ENCODE measurements around the gene VAV2.

The VAV2 gene

GRCh38 chr9:134028076-134028475, 36.0 kb upstream of the VAV2 start:
- no peak for DNase-seq (ENCODE audit: low read depth)

DNA sequence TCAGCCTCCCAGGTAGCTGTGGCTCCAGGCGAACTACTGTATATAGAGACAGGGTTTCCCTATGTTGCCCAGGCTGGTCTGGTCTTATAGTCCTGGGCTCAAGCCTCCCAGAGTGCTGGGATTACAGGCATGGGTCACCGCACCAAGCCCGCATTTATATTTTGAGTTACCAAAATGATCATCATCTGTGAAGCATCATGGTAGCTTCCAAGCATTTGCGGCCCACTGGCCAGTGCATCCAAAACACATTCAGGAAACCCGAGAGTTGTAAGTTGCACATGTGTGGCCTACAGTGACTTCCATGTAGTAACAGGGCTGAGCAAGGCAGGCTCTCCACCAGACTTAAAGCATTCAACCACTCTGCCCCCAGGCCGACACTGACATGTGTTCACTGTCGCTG, 35.4 kb upstream of the VAV2 start:
- DNase-seq (ENCODE audit: low read depth): no peak

GRCh38 chr9:134026981-134027380, 34.9 kb upstream of the VAV2 start:
- no peak for DNase-seq (ENCODE audit: low read depth)

GRCh38 chr9:134026581-134026980, 34.5 kb upstream of the VAV2 start:
- no peak for DNase-seq (ENCODE audit: low read depth)

- DNase-seq (ENCODE audit: low read depth): peak; percentile 20
Observed at GRCh38 chr9:134025606-134026541, 33.8 kb upstream of the VAV2 start.

DNA sequence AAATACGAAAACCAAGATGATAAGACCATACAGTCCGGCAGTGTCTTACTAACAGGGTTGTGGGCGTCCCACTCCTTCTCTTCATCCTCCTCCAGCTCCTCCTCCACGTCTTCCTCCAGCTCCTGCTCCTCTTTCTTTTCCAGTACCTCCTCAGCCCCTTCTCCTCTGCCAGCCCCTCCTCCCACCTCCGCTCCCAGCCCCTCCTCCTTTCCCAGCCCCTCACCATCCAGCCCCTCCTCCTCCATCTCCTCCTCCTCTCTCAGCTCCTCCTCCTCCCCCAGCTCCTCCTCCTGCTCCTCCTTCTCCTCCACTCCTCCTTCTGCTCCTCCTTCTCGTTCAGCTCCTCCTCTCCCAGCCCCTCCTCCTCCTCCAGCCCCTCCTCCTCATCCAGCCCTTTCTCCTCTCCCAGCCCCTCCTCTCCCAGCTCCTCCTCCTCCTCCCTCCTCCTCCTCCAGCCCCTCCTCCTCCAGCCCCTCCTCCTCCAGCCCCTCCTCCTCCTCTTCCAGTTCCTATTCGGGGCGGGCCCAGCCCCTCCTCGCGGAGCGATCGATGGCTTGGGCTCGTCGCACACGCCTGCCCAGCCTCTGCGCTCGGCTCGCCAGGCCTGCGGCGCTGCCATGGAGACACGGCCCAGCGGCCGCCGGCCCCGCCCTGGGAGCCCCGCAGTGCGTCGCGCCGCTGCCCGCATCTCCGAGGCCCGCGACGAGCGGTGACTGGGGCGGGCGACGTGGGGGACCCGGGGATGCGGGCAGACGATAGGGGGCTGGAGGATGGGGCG, 32.9 kb upstream of the VAV2 start, which contains the start of gene BRD3OS:
Gene BRD3OS (plus strand): TSS at position 654 of the 778 bp plus-strand sequence. CDS start 1,267 bp downstream, outside the sequence.
- peak; percentile 99 for DNase-seq (ENCODE audit: low read depth)

DNA sequence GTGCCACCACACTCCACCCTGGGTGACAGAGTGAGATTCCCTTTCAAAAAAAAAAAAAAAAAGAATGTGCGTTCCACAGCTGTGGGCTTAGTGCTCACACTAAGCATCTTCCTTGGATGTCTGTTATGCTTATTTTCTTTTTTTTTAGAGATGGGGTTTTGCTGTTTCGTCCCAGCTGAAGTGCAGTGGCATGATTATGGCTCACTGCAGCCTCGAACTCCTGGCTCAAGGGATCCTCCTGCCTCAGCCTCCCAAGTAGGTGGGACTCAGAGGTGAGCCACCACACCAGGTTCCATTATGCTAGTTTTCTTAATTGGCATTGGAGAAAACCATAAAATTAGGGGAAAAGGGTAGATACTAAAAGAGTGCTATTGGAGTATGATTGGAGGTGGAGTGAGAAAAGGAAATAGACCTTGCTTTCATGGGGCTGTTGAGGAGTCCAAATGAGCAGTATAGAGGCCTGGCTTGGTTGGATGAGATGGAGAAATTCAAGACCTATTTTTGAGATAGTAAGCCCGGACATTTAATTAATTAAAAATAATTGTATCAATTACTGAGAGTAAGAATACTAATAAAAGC, 32.2 kb upstream of the VAV2 start:
- no peak for DNase-seq (ENCODE audit: low read depth)

GRCh38 chr9:134014946-134015345, 22.8 kb upstream of the VAV2 start:
- no peak for DNase-seq (ENCODE audit: low read depth)

DNA sequence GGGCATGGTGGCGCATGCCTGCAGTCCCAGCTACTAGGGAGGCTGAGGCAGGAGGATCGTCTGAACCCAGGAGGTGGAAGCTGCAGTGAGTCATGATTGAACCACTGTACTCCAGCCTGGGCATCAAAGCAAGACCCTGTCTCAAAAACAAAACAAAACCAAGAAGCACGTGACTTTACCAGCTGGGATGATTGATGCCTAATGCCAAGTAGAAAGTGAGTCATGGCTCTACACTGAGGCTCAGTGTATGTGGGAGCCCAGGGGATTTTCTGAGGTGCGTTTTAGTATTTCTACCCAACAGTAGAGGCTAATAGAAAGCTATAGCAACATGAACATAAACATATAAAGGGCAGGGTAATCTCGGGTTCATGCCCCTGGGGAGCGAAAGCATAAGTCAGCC, 19.3 kb upstream of the VAV2 start:
- DNase-seq (ENCODE audit: low read depth): no peak

DNA sequence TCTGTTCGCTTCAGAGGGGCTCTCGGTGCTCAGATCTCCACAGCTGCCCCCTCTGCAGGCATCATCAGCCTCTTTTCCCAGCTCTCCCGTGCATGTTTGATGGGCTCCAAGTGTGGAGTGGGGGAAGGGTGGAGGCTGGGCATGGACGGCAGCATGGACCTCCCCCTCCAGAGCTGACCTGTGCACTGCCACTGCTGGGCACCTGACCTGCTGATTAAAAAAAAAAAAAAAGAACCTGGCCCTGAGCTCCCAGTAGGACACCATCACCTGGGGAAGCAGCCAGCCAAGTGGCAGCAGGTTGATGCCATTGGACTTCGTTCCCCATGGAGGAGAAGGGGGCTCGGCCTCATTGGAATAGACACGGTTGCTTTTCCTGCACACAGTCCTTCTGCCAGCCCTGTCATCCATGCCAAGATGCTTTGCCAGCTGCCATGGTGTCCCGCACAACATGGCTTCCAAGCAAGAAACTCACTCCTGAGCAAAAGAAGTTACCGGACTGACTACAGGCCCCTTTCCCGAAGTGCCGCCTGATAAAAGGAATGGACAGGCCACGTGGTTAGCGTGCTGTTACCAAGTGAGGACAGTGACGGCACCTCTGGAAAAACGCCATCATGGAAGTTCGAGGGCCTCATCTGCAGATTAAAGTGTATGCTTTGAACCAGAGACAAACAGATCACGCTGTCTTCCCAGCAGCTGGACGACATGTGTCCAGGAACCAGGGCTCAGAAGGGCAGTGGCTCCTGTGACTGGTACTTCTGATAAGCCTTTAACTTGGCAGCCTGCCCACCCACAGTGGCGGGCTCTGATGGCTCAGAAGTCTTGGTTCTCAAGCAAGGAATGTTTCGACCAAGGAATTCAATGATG, 18.4 kb upstream of the VAV2 start:
- peak; percentile 88 for DNase-seq (ENCODE audit: low read depth)

- DNase-seq (ENCODE audit: low read depth): no peak
Observed at GRCh38 chr9:134007571-134007970, 15.4 kb upstream of the VAV2 start.

DNA sequence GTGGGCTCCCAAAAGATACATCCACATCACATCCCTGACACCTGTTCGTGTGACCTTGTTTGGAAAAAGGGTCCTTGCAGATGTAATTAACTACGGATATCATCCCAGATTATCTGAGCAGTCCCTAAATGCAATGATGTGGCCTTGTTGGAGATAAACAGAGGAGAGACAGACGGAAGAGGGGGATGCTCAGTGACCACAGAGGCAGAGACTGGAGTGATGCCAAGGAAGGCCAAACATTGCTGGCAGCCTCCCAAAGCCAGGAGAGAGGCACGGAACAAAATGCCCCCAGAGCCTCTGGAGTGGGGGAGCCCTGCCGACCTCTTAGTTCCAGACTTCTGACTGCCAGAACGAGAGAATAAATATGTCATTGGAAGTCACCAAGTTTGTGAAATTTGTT, 15.0 kb upstream of the VAV2 start:
- no peak for DNase-seq (ENCODE audit: low read depth)

- DNase-seq (ENCODE audit: low read depth): no peak
Observed at GRCh38 chr9:134005381-134005780, 13.3 kb upstream of the VAV2 start.

- DNase-seq (ENCODE audit: low read depth): no peak
Observed at GRCh38 chr9:134004881-134005280, 12.8 kb upstream of the VAV2 start.

DNA sequence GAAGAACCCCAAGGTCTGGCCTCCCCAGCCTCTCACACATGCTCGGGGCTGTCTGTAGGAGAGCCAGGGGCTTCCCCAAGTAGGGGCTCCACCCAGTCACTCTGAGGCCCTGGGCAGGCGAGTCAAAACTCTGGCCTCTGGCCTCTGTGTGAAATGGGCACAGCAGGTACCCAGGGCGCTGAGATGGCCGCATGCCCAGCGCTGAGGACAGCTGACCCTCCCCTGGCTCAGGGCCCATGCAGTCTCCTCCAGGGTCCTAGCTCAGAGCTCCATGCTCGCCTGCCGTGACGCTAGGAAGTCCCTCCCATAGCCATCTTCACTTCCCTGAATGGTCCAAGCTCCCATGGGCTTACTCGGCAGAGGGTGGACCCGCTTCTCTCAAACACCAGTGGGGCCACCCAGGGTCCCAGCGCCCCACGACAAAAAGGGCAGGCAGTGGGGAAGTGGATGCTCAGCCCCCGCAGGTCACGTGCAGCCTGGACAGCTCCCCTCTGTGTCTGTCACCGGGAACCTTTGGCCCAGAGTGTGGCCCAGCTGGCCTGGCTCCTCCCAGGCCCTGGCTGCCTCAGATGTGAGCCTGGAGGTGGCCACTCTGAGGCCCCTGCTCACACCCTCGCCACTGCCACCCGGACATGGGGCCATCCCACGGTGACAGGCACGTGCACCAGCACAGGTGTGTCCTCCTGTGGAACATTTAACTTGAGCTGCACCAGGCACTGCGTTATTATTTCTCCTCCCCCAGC, 12.2 kb upstream of the VAV2 start:
- DNase-seq (ENCODE audit: low read depth): no peak

GRCh38 chr9:134003237-134003636, 11.1 kb upstream of the VAV2 start:
- no peak for DNase-seq (ENCODE audit: low read depth)

- DNase-seq (ENCODE audit: low read depth): no peak
Observed at GRCh38 chr9:134002796-134003195, 10.7 kb upstream of the VAV2 start.

DNA sequence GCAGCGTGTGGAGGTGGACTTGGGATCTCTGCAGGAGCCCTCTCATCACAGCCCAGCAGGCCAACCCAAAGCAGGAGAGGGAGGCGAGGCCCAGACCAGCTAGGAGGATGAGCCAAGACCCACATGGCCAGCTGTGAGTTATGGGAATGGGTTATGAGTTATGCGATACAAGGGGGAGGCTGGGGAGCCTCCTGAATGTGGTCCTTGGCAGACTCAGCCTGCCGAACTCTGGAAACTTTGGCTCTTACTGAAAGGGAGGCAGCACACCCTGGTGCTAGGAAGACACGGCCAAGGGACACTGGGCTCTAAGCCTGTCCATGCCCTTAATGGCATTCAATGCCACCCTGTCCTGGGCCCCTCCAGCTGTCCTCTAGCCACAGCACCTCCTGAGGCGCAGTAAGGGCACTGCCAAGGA, 7.7 kb upstream of the VAV2 start:
- no peak for DNase-seq (ENCODE audit: low read depth)

DNA sequence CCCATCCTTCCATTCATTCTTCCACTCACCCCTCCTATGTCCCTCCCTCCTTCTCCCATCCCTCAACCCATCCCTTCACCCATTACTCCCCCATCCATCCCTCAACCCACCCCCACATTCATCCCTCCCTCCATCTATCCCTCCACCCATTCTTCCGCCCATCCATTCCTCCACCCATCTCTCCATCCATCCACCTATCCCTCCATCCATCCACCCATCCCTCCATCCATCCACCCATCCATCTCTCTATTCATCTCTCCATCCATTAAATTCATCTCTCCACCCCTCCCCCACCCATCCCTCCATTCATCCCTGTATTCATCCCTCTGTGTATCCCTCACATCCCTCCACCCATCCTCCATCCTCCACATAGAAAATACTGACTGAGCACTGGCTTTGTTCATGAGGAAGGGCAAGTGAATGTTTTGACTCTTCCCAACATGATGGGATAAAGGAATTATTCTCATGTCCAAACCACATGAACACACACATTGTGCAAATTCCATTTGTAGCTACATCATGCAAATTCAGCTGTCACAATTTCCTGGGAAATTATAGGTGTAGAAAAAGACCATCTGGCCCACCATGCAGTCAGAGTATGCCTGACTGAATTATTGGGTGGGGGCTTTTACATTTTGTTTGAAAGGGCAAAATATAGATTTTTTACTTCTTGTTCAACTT, 6.9 kb upstream of the VAV2 start:
- DNase-seq (ENCODE audit: low read depth): no peak

GRCh38 chr9:133997584-133997983, 5.5 kb upstream of the VAV2 start:
- DNase-seq (ENCODE audit: low read depth): no peak

Data from CMK (cell line).